AG04449 (cell line): ENCODE data around the gene CR1L.
A peak's percentile ranks its signal among the peaks of the same experiment; 100 is the strongest.
"Not testable (repeated sequence)": the region's sequence is repeated elsewhere in the genome, so short reads cannot be mapped to it uniquely, and the experiment has no call there.

Experiments used
- CTCF ChIA-PET: fragments of 350-600 bp; formaldehyde crosslinking; extraction: SDS; loops from one replicate; lab custom pipeline; 2021; ENCODE audit warnings: antibody characterized with exemption; lab: Yijun Ruan, JAX
- POLR2A ChIA-PET: fragments of 400-600, 350-600 bp; formaldehyde crosslinking; extraction: SDS; loops from one replicate; lab custom pipeline; 2020; ENCODE audit warnings: antibody characterized with exemption, inconsistent platforms; lab: Yijun Ruan, JAX
- DNase-seq: peaks from one replicate; pipeline ENCODE4 v3.0.0-alpha.2; 2010; ENCODE audit warnings: low read depth, low spot score
- H3K4me3 ChIP-seq: 2 replicates; pipeline ENCODE4 v1.5.1; 2011; ENCODE audit warnings: low read depth, mild to moderate bottlenecking, control low read depth, low read length
- TF ChIP-seq, protein P1 (sequence below): IDR thresholded peaks from one replicate; pipeline ENCODE4 v1.5.1; 2011; ENCODE audit warnings: mild to moderate bottlenecking, moderate library complexity, low read length, control low read depth, inconsistent platforms; ENCODE audit not compliant: insufficient read depth; ENCODE audit errors: missing control alignments

CR1L gene

DNA sequence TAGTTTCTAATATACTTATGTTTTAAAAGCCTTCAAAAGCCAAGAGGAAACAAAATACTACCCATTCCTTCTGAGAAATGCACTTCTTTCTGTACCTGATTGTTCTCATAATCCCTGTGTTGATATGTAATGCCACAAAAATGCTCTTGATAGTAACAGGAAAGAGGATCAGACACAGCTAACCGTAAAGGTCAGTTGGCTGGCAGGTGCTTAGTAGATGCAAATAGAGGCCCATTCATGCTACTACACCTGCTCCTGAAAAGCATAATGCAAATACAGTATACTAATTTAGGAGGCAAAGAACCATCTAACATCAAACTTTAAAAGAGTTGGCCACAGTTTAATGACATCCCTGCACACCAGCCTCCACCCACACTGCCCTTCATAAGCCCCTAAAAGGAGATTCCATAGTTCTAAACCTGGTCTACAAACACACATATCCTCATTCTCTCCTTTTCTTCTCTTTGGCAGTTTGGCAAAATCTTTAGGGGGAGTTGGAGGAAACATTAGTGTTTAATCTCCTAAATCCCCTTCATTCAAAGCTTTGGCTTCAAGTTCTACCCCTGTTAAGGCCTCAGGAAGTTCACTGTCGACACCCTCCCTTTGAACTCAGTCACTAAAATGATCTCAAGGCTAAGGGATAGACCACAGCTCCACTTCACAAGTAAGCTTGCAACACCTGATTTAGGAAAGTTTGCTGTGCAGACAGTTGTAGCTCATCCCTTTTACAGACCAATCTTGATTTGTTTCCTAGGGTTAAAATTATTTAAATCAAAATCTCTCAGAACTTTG, 104.0 kb downstream of the CR1L start:
- CTCF ChIA-PET, result interaction anchor here (0.9 kb wide), 1 partner anchor 10 kb away, joined by 3 read pairs; no protein-coding TSS in a partner anchor
- POLR2A ChIA-PET, result no interaction called here
- no peak for DNase-seq
- H3K4me3 ChIP-seq, result no peak overlapping the region
- TF ChIP-seq, protein P1, sequence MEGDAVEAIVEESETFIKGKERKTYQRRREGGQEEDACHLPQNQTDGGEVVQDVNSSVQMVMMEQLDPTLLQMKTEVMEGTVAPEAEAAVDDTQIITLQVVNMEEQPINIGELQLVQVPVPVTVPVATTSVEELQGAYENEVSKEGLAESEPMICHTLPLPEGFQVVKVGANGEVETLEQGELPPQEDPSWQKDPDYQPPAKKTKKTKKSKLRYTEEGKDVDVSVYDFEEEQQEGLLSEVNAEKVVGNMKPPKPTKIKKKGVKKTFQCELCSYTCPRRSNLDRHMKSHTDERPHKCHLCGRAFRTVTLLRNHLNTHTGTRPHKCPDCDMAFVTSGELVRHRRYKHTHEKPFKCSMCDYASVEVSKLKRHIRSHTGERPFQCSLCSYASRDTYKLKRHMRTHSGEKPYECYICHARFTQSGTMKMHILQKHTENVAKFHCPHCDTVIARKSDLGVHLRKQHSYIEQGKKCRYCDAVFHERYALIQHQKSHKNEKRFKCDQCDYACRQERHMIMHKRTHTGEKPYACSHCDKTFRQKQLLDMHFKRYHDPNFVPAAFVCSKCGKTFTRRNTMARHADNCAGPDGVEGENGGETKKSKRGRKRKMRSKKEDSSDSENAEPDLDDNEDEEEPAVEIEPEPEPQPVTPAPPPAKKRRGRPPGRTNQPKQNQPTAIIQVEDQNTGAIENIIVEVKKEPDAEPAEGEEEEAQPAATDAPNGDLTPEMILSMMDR, result no peak

DNA sequence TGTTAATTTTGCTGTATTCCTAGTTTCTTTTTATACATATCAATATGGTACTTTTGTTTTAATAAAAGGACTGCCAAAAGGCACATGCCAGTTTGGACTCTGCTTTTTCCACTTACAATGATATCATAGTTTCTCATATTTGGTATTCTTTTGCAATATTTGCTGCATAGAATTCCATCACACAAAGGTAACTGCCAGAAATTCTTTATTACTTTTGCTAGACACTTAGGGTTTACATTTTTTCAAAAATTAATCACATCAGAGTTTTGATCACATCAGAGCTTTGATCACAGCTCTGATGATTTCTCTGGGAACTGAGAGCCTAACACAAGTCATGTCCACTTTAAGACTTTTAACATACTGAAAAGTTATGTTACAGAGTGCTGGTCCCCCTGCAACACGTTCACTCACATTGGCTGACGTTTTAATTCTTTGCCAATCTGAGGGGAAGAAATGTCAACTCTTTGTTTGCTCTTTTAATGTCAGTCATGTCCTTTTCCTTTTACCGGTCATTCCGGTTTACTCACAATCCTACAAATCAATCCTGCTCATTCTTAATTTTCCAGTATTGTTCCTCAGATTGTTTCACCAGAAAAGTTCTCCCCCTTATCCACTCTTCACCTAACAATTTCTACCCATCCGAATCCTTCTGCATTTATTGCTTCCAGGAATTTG, 105.8 kb downstream of the CR1L start:
- CTCF ChIA-PET, result no interaction called here
- H3K4me3 ChIP-seq, result peak overlapping the region; percentile 84; the same call in 1 of the 2 replicates
- POLR2A ChIA-PET, result no interaction called here
- TF ChIP-seq, protein P1, result no peak
- DNase-seq, result no peak

DNA sequence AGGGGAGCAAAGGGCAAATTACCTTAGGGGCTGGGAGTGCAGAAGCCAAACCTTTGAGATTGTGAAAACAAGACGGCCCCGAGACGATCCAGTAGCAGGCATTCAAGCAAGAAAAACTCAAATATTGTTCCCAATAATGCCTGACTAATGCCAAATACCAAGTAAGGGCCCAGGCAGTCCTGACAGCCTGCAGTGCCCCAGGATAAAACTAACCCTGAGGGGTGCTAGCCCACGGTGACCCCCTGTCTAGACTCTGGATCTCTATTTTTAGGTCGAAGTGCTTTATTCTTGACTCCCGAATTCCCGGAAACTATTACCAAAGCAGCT, 106.5 kb downstream of the CR1L start:
- peak overlapping the region; percentile 84 for H3K4me3 ChIP-seq
- POLR2A ChIA-PET, result interaction anchor here (1.3 kb wide), 1 partner anchor 36 kb away, joined by 3 read pairs; no protein-coding TSS in a partner anchor
- DNase-seq, CTCF ChIA-PET: not testable (repeated sequence)

DNA sequence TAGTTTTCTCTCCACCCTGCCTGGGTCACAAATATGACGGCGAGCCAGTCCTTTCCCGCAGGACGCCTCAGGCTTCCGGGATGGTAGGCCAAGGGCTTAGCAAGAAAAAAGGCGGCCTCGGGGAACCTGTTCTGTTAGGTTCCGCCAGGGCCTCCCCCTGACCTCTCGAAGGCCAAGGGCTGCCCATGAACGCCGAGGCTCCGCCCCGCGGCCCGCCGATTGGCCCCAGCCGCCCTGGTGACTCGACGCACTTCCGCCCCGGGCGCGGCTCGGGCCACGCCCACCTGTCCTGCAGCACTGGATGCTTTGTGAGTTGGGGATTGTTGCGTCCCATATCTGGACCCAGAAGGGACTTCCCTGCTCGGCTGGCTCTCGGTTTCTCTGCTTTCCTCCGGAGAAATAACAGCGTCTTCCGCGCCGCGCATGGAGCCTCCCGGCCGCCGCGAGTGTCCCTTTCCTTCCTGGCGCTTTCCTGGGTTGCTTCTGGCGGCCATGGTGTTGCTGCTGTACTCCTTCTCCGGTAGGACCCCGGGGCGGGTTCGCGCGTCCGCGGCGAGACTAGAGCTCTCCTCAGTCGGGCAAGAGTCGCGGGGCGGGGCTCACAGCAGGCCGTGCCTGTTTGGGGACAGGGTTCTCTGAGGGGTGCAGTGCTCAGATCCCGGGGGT, 107.0 kb downstream of the CR1L start, which contains the start of gene CD46:
Gene CD46 (plus strand): TSS at position 265 of the 666 bp plus-strand sequence. CDS start 159 bp downstream, at position 424.
- peak within 1 kb of the TSS; percentile 84 for H3K4me3 ChIP-seq
- ChIA-PET POLR2A (interaction anchor here (1.3 kb wide), 1 partner anchor 36 kb away, joined by 3 read pairs; no protein-coding TSS in a partner anchor), CTCF (interaction anchor here (2.2 kb wide), 1 partner anchor 46 kb away, joined by 10 read pairs; no protein-coding TSS in a partner anchor)
- peak; percentile 29 for DNase-seq
- TF ChIP-seq, protein P1, result no peak

DNA sequence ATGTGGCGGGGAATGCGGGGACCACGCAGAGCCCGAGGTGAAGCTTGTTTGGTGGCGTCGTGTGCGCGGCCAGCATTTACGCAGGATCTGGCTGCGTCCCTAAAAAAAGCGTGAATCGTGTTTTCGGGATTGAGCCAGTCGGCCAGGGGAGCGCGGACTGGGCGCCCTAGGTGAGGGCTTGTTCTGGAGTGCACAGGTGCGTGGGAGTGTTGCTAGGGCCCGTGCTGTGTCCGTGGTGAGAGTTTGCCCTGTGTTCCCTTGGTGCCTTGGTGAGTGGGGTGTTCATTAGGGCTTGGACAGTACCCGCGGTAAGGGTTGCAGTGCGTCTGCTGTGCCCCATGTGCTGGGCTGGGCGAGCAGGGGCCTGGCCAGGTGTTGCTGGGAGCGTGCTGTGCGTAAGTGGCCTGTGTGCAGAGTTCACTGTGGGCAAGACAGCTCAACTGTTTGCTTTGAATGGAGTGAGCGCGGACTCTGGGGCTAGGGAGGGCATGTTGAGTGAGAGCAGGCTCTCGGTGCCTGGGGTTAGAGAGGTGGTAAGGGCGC, 107.6 kb downstream of the CR1L start:
- DNase-seq, result no peak
- TF ChIP-seq, protein P1, result no peak
- ChIA-PET CTCF (interaction anchor here (0.6 to 2.2 kb wide), 2 partner anchors 45 to 667 kb away, joined by 3 to 10 read pairs; no protein-coding TSS in a partner anchor), POLR2A (interaction anchor here (1.3 kb wide), 1 partner anchor 35 kb away, joined by 3 read pairs; no protein-coding TSS in a partner anchor)
- H3K4me3 ChIP-seq, result peak overlapping the region; percentile 84

DNA sequence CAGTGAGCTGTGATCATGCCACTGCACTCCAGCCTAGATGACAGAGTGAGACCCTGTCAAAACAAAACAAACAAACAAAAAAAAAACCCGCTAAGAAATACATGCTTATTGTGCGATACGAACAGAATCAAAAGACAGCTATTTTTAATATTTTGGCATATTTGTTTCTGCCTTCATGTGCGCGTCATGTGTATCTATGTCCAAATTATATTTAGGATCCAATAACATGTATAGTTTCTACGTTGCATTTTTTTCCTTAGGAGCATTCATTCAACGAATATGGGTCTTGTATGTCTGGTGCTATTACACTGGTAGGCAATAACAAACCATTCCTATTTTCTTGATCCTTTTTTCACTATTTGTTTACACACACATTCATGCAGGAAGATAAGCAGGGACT, 108.7 kb downstream of the CR1L start:
- POLR2A ChIA-PET, result no interaction called here
- CTCF ChIA-PET, result interaction anchor here (2.2 kb wide), 1 partner anchor 44 kb away, joined by 10 read pairs; no protein-coding TSS in a partner anchor
- TF ChIP-seq, protein P1, result no peak
- peak overlapping the region; percentile 84 for H3K4me3 ChIP-seq
- DNase-seq, result no peak
